GM18502 (cell line): ENCODE data around the gene TMEM175.
A peak's percentile ranks its signal among the peaks of the same experiment; 100 is the strongest.
"Not testable (repeated sequence)": the region's sequence is repeated elsewhere in the genome, so short reads cannot be mapped to it uniquely, and the experiment has no call there.

Experiments used
- ATAC-seq: cut with Tn5 transposase; IDR thresholded peaks from one replicate; pipeline ENCODE4 v1.9.1; 2021; ENCODE audit warnings: mild to moderate bottlenecking; ENCODE audit not compliant: unreplicated experiment, poor library complexity

TMEM175 gene

DNA sequence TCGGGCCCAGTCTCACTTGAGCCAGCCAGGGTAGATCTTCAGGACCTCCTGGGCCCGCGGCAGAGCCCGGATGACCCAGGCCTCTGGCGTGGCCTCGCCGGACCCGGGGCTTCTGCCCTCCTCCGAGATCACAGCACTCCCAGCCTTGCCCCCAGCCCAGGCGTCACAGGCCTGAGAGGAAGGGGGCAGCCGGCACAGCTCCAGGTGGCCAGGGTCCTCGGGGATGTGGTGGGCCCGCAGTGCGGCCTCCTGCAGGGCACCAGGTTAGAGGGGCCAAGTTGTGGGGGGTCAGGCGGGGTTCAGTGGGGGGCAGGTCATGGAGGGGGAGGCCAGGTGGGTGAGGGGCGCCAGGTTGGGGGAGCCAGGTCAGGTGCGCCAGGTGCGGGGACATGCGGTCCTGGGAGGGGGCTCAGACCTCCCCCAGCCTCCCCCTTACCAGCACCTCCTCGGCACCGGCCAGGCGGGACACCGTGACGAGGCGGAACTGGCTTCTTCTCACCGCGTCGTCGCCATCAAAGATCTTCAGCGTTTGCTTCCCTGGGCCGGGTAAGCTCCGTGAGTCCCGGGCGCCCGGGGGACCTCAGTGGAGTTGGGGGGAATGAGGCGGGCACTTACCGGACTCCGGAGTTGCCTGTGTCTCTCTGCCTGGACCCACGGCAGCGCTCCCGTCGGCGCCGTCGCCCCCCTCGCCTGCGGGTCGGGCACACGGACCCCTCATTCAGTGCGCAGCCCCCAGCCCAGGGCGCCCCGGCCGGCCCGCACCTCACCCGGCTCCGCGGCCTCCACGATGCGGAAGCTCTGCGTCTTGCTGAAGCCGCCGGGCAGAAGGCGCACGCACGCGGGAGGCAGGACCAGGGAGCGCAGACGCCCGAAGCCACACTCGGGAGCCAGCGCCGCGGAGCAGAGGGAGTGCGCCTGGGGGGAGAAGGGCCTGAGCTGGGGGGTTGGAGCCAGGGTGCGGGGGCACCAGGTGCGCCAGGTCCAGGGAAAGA is 35.1 kb downstream of the TMEM175 start:
- no peak for ATAC-seq

DNA sequence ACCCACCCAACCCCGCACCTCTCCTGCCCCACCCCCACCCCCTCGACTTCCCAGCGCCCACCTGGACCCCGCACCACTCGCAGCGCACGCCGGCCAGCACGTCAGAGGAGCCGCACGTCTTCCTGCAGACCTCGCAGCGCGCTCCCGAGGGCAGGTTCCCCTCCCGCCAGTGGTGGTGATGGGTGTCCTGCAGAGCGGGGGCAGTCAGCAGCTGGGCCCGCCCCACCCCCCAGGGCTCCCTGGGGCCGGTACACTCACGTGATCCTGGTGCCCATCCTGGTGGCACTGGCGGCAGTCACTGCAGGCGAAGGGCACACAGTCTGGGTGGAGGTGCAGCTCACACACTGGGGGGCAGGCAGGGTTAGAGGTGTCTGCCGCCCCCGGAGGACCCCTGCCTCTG is 36.0 kb downstream of the TMEM175 start:
- no peak for ATAC-seq

DNA sequence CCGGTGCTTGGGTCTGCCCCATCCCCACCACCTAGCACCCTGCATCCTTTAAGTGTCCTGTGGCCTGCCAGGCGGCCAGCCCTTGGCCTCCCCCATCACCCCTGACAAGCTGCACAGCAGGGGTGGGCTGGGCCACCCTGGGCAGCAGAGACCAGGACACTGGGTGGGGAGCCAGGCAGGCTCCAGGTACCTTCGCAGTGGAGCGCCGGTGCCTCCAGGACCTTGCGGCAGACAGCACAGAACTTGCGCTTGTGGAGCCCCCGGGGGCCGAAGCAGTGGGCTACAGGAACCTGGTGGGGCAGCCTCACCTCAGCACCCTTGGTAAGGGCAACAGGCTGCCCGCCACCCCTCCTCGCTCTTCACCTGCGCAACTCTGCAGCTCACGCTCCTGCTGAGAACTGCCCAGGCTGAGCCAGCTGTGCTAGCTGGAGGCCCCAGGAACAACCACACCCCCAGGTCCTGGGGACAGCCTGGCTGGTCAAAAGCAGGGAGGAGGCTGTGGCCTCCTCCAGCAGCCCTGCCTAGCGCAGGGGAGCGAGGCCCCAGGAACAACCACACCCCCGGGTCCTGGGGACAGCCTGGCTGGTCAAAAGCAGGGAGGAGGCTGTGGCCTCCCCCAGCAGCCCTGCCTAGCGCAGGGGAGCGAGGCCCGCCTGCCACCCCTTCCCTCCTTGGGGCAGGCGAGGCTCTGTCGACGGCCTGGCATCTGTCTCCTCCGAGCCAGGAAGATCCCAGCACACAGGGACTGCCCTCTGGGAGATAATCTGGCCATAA is 36.5 kb downstream of the TMEM175 start:
- ATAC-seq, result no peak

DNA sequence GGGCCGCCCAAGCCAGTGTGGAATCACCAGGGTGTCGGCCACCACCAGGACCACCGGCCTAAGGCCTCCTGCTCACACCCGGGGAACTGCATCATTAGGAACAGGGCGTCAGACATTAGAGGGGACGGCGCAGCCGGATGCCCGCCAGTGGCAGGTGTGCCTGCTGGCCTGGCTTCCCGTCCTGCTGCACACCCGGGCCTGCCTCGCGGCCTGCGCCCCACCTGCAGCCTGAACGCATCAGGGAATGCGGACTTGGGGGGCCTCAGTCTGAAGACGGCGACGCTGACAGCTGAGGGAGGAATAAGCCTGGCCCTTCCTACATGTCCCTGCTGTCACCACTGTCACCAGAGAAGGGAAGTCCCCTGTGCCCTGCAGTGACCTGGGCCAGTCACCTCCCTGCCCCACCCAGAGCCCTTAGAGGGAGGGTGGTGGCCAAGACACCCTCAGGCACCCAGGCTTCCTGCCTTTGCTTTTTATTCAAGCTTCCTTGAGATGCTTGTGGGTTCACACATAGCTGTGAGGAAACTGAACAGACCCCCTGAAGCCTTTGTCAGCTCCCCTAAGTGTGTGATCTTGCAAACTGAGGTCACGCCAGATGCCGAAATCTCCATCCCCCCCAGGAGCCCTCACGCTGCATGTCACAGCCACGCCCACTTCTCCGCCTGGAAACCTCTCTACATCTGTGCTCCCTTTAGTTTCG is 37.9 kb downstream of the TMEM175 start:
- no peak for ATAC-seq

DNA sequence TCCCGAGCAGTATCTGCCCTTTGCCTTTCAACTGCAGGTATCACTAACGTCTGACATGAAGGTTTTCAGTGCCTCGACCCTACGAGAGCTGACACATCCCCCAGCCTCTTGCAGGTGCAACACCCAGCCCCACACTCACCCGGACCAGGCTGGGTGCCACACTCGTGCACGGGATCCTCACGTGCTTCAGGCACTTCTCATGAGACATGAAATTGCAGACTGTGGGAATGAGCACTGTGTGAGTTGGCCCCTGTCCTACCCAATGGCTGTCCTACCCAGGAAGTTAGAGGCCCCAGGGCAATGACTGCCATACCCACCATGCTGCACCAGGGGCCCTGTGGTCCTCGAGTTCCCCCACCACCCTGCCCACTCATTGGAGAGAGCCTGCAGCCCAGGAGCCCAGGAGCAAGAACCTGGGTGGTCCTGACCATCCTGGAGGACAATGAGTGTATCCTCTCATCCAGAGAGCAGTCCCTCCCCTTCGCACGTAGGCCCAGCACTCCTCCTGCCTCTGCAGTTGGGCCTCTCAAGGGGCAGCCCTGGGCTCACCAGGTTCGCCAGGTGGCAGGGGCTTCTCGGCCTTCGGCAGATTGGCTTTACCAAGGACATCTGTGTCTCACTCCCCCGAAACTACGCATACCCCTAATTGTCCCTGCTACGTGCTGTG is 38.7 kb downstream of the TMEM175 start:
- no peak for ATAC-seq

DNA sequence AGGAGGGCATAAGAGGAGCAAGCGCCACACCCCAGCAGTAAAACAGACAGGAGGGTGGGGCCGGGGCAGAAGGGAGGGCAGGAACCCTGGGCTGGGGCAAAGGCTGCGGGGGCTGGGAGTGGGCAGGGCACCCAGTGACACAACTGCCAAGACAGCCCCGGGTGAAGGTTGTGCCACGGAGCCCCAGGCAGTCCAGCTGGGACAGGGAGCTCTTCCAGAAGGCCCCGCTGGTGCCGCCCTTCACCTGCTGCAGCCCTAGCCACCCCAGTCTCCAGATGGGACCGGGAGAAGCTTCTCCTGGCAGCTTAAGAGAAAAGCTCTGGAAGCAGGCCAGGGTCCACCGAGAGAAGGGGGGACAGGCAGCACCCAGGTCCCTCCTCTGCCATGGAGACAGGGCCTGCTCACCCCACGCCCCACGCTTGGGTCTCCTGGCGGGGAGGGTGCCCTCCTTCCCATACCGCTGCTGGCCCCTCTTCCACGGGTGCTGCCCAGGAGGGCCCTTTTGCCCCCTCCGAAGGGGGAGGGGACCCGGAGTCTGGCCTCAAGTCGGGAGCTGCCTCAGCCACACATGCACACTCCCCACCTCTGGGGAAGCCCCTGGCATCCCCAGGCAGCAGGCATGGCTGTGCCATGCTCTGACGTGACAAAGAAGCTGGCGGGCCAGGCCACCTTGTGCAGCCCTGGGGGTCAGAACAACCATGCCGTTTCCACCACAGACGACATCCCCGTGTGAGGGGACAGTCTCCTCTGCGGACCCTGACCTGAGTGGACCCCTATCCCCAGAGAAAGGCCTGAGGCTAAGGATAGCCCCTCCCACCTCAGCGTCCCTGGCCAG is 39.6 kb downstream of the TMEM175 start:
- ATAC-seq, result no peak

DNA sequence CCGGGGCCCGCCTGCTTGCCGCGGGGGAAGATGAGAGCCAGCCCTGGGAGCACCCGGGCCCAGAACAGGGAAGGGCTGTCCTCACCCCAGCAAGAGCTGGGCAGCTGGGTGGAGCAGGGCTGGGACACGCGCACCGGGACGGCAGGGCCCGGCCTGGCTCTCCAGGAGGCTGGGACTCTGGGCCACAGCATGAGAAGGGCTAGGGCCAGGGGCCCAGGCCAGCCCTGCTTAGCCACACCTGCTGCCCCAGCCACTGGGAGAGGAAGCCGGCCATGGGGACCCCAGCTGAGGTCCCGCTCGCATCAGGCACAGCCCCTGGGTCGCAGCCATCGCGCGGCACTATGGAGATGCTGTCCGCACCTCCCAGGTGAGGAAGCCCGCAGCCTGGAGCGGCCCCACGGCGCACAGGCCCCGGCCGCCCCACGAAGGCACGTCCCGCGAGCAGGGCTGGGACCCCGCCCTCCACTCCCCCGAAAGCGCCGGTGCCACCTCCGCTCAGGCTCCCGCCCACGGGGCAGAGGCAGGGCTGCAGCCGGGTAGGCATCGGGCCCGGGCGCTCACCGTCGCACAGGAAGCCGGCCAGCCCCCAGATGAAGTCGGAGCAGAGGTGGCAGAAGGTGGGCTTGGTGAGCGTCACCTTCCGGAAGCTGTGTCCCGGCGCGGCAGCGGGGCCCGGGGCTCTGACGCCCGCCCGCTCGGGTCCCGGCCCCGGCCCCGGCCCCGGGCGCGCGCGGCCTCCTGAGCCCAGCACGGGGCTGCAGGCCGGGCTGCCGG is 40.6 kb downstream of the TMEM175 start:
- peak; percentile 50 for ATAC-seq

DNA sequence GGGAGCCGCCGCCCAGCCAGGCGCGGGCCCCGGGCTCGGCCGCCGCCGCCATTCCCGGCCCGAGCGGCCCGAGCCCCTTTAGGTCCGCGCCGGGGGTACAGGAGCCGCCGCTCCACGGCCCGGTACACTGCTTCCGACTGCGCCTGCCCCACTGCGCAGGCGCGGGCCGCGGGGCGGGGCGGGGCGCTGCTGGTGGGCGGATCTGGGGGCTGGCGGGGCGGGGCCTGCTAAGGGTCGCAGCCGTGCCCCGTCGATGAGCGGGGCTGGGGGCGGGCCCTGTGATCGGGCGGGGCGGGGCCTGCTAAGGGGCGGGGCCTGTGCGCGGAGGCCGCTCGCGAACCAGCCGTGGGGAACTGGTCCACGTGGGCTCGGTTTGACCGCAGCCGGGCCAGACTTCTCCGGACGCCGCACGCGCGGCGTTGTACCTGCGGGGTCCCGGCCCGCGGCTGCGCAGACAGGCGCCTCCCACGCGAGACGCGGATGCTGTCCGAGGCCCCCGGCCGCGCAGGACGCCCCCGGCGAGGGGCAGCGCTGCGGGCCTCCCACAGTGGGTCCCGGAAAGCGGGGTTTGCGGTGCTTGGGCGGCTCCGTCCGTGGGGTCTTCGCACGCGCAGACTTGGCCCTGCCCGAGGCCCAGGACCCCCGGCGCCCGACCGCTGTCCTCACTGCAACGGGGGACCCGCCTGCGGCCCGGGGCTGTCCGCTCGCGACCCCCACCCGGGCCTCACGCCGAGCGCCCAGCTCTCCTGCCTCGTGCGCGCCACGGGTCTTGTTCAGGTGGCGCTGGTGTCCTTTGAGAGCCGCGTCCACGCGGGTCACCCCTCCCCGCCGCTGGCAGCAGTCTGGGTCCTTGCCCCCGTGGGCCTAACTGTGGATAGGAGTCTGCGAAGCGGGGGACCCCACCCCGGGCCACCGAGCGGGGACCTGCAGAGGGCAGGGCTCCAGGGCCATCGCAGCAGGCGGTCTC is 41.5 kb downstream of the TMEM175 start, which contains the start of gene DGKQ:
Gene DGKQ, minus strand, starts transcription at position 139 of the 967 bp plus-strand sequence. Its CDS starts 87 bp downstream, at position 52.
- peak; percentile 72 for ATAC-seq

DNA sequence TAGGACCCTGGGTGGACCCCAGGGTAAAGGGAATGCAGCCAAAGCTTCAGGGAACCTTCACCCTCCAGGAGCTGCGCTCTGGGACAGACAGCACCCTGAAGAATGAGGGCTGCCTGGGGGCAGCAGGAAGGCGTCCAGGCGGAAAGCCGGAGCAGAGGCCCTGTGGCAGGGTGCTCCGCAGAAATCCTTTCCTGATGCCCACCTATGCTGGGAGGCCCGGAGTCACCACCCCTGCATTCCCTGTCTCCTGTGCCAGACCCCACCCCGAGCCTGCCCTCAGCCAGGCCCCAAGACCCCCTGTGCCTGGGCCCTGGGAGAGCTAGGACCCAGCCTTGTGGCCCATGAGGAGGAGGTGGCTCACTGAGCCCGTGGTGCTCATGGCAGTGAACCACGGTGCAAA is 42.4 kb downstream of the TMEM175 start:
- no peak for ATAC-seq

DNA sequence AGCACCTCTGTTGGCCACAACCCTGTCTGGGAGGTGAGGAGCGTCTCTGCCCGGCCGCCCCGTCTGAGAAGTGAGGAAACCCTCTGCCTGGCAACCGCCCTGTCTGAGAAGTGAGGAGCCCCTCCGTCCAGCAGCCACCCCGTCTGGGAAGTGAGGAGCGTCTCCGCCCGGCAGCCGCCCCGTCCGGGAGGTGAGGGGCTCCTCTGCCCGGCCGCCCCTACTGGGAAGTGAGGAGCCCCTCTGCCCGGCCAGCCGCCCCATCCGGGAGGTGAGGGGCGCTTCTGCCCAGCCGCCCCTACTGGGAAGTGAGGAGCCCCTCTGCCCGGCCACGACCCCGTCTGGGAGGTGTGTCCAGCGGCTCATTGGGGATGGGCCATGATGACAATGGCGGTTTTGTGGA is 43.8 kb downstream of the TMEM175 start:
- not testable (repeated sequence) for ATAC-seq

DNA sequence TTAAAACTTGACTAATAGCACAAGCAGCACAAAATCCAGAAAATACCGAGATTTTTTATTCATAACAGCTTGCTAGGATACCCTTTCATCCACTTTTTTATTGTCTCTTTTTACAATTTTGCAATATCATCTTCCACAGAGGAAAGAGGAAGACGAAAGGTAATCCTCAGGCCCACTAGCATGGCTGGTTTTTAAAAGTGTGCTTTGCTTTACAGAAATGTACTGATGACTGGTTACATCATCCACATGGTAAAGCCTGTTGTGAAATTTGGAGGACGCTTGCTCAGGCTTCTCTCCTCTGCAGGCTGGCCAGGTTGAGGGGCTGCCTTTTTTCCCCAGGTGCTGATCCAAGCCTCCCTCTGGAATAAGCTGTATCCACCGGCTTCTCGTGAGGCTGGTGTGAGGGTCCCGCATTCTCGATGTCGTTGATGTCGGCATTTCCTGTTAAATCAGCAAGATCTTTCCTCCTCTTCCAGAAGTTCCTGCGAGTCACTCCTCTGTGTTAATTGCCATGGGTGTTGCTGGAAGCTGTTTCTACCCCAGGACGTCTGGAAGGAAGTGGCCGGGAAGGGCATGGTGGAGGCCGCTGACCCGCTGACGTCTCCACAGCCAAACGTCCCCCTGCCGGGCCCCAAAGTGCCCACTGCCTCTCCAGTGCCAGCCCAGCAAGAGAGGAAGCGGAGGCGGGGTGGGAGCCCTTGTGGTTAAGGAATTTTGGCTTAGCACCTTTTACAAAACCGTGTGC is 46.9 kb downstream of the TMEM175 start:
- no peak for ATAC-seq

DNA sequence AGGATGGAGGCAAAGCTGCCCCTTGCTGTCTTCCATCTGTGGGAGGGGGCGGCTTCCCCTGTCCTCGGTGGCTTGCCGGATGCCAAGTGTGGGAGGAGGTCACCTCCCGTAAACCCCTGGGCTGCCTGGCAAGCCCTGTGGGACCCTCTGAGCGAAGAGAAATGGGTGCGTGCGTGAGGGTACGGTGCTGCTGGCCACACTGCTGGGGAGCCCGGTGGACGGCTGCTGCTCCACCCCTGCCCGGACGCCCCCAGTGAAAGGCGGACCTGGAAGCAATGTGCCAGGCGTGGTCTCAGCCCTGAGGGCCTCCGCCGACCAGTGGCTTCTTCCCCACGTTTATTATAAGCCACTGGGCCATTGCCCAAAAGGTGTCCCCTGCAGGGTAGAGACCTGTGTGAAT is 50.0 kb downstream of the TMEM175 start:
- ATAC-seq, result no peak

DNA sequence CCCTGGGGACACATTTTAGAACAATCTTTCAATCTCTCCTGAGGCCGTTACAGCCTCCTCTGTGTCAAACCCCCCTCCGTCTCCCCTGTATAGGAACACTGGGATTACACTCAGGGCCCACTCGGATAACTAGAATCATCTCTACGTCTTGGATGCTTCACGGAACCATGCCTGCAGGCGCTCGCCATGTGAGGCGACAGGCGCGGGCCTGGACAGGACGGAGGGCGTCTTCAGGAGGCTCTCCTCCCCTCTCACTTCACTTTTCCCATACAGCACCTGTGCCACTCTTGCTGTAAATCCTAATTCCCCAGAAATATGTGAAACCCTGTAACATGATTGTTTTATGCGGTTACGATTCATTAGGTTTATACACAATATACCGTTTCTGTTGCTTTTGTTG is 50.6 kb downstream of the TMEM175 start:
- ATAC-seq, result no peak

DNA sequence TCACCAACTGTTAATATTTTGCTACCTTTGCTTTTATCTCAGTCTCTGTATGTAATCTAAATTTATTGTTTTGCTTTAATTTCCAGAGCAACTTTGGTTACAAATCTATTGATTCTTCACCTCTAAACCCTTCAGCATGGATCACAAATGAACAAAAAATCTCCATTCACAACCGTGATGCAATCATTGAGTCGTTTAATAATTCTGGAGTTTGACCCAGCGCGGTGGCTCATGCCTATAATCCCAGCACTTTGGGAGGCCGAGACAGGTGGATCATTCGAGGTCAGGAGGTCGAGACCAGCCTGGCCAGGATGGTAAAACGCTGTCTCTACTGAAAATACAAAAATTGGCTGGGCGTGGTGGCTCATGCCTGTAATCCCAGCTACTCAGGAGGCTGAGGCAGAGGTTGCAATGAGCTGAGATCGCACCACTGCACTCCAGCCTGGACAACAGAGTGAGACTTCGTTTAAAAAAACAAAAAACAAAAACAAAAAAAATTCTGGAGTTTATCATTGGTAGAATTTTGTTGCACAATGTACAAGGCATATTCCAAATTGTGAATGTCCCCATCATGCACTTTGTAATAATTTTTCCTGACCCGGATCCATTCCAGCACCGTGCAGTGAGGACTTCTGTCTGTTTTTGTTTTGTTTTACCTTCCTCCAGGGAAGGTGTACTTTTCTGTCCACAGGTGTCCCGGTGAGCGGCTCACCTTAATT is 52.2 kb downstream of the TMEM175 start:
- ATAC-seq, result no peak

DNA sequence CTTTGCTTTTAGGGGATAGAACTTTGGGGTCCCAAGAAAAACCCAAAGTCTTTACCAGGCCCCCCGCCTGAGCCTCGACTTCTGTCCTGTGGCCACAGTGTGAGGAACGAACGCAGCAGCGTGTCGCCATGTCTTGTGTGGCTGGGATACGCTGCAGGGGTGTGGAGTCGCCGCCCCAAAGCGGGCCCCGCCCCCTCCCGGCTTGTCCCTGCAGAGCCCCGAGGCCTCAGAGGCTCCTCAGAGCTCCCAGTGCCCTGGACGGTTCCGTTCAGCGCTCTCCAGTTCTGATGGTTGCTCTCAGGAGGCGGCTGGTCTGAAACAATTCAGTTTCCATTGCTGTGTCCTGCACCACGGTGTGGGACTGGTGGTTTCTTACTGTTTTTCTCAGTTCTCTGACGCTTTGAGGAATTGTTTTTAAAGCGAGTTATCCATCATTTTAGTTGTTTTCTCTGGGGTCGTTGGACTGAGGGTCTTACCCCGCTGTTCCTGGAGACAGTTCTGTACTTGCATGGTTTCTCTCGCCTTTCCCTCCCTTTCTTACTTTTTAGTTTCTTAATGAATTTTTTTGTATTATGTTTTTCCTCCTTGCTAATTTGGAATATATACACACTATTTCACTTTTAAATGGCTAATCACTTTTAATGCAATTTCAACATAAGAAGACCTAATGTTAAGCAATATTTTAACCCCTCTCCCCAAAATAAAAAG is 53.0 kb downstream of the TMEM175 start:
- no peak for ATAC-seq
